ENCODE data around the gene DMKN.

DNA sequence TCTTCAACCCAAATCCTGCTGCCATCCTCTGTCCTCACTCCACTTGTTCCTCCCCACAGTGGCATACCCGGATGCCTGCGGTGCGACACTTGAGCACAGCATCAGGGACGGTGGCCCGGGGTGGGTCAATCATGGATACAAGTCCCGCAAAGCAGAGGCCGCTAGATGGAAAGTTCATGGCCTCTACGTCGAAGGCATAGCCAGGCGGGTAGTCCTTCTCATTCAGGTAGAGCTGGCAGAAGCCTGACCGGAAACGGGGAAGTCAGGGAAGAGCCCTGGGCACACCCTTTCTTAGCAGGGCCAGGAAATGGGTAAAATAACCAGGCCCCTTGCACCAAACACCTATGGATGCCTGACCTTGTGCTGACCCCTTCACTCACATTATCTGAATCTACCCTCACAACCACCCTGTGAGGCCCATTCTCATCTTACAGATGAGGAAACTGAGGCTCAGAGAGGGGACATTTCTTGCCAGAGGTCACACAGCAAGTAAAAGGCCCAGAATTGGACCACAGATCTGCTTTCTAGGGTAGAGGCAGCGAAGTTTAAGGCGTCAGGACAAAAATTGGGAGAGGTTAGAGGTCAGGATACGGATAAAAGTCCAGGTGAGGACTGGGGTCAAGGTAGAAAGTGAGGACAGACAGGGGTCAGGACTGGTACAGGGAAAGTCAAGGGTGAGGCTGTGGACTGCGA lies 43.5 kb upstream of the DMKN start:
- TF ChIP-seq, protein P1, sequence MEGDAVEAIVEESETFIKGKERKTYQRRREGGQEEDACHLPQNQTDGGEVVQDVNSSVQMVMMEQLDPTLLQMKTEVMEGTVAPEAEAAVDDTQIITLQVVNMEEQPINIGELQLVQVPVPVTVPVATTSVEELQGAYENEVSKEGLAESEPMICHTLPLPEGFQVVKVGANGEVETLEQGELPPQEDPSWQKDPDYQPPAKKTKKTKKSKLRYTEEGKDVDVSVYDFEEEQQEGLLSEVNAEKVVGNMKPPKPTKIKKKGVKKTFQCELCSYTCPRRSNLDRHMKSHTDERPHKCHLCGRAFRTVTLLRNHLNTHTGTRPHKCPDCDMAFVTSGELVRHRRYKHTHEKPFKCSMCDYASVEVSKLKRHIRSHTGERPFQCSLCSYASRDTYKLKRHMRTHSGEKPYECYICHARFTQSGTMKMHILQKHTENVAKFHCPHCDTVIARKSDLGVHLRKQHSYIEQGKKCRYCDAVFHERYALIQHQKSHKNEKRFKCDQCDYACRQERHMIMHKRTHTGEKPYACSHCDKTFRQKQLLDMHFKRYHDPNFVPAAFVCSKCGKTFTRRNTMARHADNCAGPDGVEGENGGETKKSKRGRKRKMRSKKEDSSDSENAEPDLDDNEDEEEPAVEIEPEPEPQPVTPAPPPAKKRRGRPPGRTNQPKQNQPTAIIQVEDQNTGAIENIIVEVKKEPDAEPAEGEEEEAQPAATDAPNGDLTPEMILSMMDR (conservative IDR thresholded peaks at IDR 0.05 in 1 of 2, IDR thresholded peaks at IDR 0.05 in 1 of 2; ENCODE audit: extremely low read depth in 1 of 2, insufficient read depth in 1 of 2, low read depth in 1 of 2, low read length in 2 of 2) = no peak
- TF ChIP-seq EZH2 (IDR thresholded peaks at IDR 0.05; ENCODE audit: borderline replicate concordance, low read length) = no peak

All from mammary epithelial cell (primary cell).